ENCODE measurements around the gene CRPPA.

- TF ChIP-seq CTCF (IDR thresholded peaks at IDR 0.05; ENCODE audit: poor library complexity) = no peak
- no peak for TF ChIP-seq EZH2 (IDR thresholded peaks at IDR 0.05; ENCODE audit: borderline replicate concordance)
- no peak for TF ChIP-seq EZH2phosphoT487 (IDR thresholded peaks at IDR 0.05; ENCODE audit: low read depth, severe bottlenecking, unreplicated experiment)
These were observed 39.6 kb upstream of the CRPPA start for GRCh38 chr7:16460789-16461493.
